Endothelial cell of umbilical vein (primary cell): ENCODE data around the gene COX5A.

Source experiments
- CTCF ChIP-seq, 2 donors: IDR thresholded peaks; 1 replicate in 1 of 2; 2 replicates in 1 of 2; pipeline ENCODE4 v1.5.1; 2011; ENCODE audit warnings: low read length in 2 of 2, mild to moderate bottlenecking in 2 of 2, moderate library complexity in 2 of 2, control low read depth in 1 of 2, inconsistent platforms in 1 of 2, low read depth in 1 of 2; ENCODE audit not compliant: insufficient read depth in 1 of 2; ENCODE audit errors: extremely low read depth in 1 of 2
- EZH2 ChIP-seq: IDR thresholded peaks from 2 replicates; pipeline ENCODE4 v1.6.1; 2012; ENCODE audit warnings: borderline replicate concordance, low read depth, mild to moderate bottlenecking, moderate library complexity, low read length, inconsistent platforms; ENCODE audit not compliant: severe bottlenecking
- POLR2AphosphoS5 ChIP-seq: IDR thresholded peaks from 2 replicates; pipeline ENCODE4 v1.6.1; 2012; ENCODE audit warnings: low read depth, mild to moderate bottlenecking, control low read depth, low read length, moderate library complexity; ENCODE audit not compliant: insufficient read depth

GRCh38 chr15:74913041-74913440 is 24.8 kb downstream of the COX5A start:
- TF ChIP-seq CTCF (IDR thresholded peaks at IDR 0.05; ENCODE audit: extremely low read depth in 1 of 2, insufficient read depth in 1 of 2, low read depth in 1 of 2, low read length in 2 of 2) (no peak), EZH2 (no peak), POLR2AphosphoS5 (no peak)
